ENCODE measurements around the gene RHOA. TPM values are rescaled to one million over a fixed set of nuclear protein-coding genes. Genes with fewer than 3 reads are reported as not detected.

Gene RHOA
- 100 to 1,000 TPM; 438 to 449 TPM for total RNA-seq

DNA sequence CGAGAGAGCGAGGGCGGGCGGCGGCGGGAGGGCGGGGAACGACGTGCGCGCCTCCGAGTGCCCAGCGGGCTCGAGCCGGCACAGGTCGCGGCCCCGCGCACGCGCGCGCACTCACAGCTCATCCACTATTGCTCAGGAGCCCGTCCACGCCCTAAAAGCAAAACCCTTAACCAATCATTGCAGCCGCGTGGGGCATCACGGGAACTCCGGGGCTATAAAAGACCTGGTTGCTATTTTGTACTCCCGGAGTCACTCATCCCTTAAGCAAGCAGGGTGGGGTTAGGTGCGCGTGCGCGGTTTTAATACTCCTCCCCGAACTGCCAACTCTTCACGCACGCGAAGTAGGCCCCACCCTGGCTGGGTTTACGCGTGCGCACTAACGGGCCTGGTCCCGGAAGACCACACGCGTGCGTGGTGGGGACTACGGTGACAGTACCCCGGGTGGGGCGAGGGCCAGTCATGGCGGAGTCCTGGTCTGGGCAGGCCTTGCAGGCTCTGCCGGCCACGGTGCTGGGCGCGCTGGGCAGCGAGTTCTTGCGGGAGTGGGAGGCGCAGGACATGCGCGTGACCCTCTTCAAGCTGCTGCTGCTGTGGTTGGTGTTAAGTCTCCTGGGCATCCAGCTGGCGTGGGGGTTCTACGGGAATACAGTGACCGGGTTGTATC is at the start of gene RHOA, which contains the start of gene TCTA:
Gene RHOA, minus strand, starts transcription at position 9 of the 664 bp plus-strand sequence. CDS start 36,387 bp downstream, outside the sequence.
Gene TCTA, plus strand, starts transcription at position 456 of the 664 bp plus-strand sequence. Its CDS starts 4 bp downstream, at position 460.
- intact Hi-C loops (cut with DNase I, micrococcal nuclease), result loop anchor here (1.0 to 5.0 kb wide), 17 partner anchors 17 to 880 kb away; partner anchors contain the start of genes DAG1 (in 2 of the 2), GPX1 (in 2 of the 2), NICN1 (in 2 of the 2) and USP4 (in 2 of the 2)
- Mint-ChIP-seq H3K4me1 (peaks cover 63% of the 10 kb centered on the region), H3K27me3 (no peaks in the 10 kb centered on the region), H3K9me3 (ENCODE audit: low read depth) (no peaks in the 10 kb centered on the region), H3K36me3 (ENCODE audit: low read depth) (peaks cover 50% of the 10 kb centered on the region), H3K27ac (peak within 1 kb of the TSS; percentile 97), H3K4me3 (peak within 1 kb of the TSS; percentile 97)
- ATAC-seq (peak; percentile 88), DNase-seq (peak; percentile 99)
- ChIA-PET POLR2A (interaction anchor here (0.6 to 3.3 kb wide), 16 partner anchors 8 to 405 kb away, joined by 3 to 19 read pairs (median 6); partner anchors contain the start of genes DAG1, NICN1, QRICH1 and USP4), CTCF (interaction anchor here (0.6 to 1.3 kb wide), 5 partner anchors 9 to 72 kb away, joined by 3 to 7 read pairs (median 4); partner anchors contain the start of gene USP4)

DNA sequence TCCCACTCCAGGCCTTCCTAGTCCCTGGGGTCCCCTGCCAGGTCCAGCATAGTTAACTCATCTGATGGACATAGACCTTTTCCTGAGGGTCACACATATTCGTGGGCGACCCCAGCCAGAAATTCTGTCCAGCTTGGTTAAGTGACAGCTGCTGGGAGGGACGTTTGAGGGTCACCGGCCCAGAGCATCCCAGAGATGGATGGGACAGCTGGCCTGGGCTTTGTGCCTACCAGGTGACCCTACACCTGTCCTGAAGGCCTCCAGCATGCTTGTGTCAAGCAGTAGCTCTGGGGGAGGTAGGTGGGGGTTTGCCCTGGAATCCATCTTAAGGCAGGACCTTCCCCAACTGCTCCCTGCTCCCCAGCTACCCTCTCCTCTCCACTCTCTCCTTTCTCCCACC is 49.2 kb upstream of the RHOA start:
- no peak for ATAC-seq

DNA sequence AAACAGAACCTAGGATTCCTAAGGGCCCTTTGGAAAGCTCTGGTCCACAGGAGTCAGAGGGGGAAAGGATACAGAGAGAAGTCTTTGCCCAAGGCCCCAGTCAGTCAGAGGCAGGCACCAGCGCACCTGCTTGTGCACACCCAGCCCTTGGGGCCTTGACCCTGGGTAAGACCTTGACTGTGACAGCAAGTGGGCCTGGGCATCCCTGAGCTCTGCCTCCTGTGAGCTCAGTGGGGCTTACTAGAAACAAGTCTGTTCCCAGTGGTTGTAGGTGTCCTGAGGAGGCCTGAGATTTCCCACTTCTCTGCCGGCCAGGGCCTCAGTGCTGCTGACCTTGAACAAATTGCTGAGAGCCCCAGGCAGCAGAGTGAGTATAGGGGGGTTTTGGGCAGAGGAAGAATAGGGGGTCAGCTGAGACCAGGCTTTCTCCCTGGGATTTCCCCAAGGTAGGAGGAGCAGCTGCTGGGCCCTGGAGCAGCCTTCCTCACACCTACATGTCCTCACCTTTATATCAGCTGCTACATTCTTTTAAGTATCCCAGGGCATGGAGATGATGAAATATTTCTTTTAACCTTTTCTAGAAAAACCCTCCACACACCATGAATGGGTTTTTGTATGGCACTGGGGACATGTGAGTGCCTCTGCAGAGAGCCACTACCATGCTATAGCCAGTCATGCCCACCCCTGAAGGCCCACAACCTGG is 48.6 kb upstream of the RHOA start:
- ATAC-seq (no peak), DNase-seq (no peak)
- Mint-ChIP-seq H3K9me3 (ENCODE audit: low read depth) (no peaks in the 10 kb centered on the region), H3K27ac (no peak overlapping the region), H3K4me1 (no peaks in the 10 kb centered on the region), H3K4me3 (no peak overlapping the region), H3K27me3 (no peaks in the 10 kb centered on the region), H3K36me3 (ENCODE audit: low read depth) (no peaks in the 10 kb centered on the region)
- POLR2A ChIA-PET, result no interaction called here
- CTCF ChIA-PET, result interaction anchor here (0.6 kb wide), 1 partner anchor 291 kb away, joined by 3 read pairs; no protein-coding TSS in a partner anchor
- intact Hi-C loops (cut with DNase I, micrococcal nuclease), result no loop called here

More for the DNA sequence above, 49.2 kb upstream of the RHOA start:
- POLR2A ChIA-PET, result no interaction called here
- DNase-seq, result no peak
- Mint-ChIP-seq H3K36me3 (ENCODE audit: low read depth) (no peaks in the 10 kb centered on the region), H3K4me3 (no peak overlapping the region), H3K9me3 (ENCODE audit: low read depth) (no peaks in the 10 kb centered on the region), H3K27ac (no peak overlapping the region), H3K4me1 (no peaks in the 10 kb centered on the region), H3K27me3 (no peaks in the 10 kb centered on the region)
- intact Hi-C loops (cut with DNase I, micrococcal nuclease), result no loop called here
- CTCF ChIA-PET, result no interaction called here

DNA sequence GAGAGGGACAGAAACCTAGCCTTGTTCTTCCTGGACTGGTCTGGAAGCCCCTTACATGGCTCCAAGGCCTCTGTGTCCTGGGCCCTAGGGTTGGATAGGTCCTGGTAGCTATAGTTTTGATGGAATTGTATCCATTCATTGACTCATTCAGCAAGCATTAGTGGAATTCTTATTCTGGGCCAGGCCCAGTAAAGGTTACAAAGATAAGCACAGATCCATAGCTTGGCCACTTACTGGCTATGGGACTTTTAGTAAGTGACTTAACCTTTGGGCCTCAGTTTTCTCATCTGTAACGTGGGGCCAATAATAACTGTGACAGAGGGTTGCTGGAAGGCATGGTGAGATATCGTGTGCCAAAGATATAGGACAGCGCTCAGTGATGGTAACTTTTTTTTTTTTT is 44.7 kb upstream of the RHOA start:
- DNase-seq (no peak), ATAC-seq (no peak)
- Mint-ChIP-seq H3K9me3 (ENCODE audit: low read depth) (no peaks in the 10 kb centered on the region), H3K36me3 (ENCODE audit: low read depth) (no peaks in the 10 kb centered on the region), H3K4me1 (no peaks in the 10 kb centered on the region), H3K27me3 (no peaks in the 10 kb centered on the region), H3K27ac (no peak overlapping the region), H3K4me3 (no peak overlapping the region)
- intact Hi-C loops (cut with DNase I, micrococcal nuclease), result no loop called here
- POLR2A ChIA-PET, result no interaction called here
- CTCF ChIA-PET, result no interaction called here

DNA sequence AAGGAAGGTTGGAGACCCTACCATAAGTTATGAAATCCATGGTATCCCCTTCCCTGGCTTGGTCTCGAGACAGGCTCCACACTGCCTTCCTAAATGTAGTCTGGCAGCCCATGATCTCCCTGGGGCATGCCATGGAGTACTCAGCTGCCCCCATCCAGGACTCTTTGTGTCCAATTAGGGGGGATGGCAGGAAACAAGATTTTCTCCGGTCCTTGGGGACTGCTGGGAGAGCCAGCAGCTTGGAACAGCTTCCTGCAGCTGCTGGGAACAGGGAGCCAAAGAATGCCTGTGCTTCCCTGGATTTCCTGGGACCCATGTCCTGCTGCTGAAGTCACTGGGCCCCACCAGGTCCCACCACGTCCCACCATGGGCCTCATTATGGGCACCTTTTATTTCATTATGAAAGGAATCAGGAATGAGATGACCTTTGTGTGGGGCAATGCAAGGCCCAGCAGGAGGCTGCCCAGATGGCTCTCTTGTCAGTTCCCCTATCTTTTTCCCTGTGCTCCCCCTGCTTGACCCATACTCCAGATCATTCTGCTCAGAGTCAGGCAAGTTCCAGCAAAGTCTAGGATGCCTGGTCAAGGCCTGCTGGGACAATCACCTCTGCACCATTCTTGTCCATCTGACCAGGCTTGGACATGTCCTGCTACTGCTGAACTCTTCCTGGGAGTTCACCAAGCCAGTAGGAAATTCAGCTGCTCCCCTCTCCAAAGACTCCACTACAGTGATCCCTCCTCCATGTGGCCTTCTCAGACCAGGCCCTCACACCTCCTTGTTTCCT is 43.3 kb upstream of the RHOA start:
- no peak for ATAC-seq
- DNase-seq, result no peak
- intact Hi-C loops (cut with DNase I, micrococcal nuclease), result no loop called here
- H3K36me3 Mint-ChIP-seq (ENCODE audit: low read depth), result no peaks in the 10 kb centered on the region
- no peaks in the 10 kb centered on the region for H3K9me3 Mint-ChIP-seq (ENCODE audit: low read depth)
- CTCF ChIA-PET, result interaction anchor here (0.7 to 1.7 kb wide), 4 partner anchors 17 to 115 kb away, joined by 3 to 4 read pairs (median 3); partner anchors contain the start of gene USP4
- no peaks in the 10 kb centered on the region for H3K4me1 Mint-ChIP-seq
- H3K27me3 Mint-ChIP-seq, result no peaks in the 10 kb centered on the region
- POLR2A ChIA-PET, result no interaction called here
- no peak overlapping the region for H3K27ac Mint-ChIP-seq
- no peak overlapping the region for H3K4me3 Mint-ChIP-seq

DNA sequence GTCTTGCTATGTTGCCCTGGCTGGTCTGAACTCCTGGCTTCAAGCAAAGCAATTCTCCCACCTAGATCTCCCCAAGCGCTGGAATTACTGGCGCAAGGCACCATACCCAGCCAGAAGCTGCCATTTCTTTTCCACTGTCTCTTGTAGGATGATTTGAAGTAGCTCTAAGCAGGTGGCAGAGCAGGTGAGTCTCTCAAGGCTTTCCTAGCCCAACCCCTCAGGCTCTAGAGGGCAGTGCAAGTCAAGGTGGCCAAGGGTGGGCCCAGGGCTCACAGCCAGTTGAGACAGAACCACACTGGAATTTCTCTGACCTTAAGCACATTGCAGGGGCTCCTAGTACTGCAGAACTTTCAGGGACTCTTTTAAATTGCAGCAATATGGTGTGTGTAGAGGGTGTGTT is 42.7 kb upstream of the RHOA start:
- ChIA-PET CTCF (interaction anchor here (0.7 to 1.7 kb wide), 5 partner anchors 9 to 114 kb away, joined by 3 to 4 read pairs (median 3); partner anchors contain the start of gene USP4), POLR2A (no interaction called here)
- Mint-ChIP-seq H3K27ac (no peak overlapping the region), H3K27me3 (no peaks in the 10 kb centered on the region), H3K4me1 (no peaks in the 10 kb centered on the region), H3K4me3 (no peak overlapping the region), H3K9me3 (ENCODE audit: low read depth) (no peaks in the 10 kb centered on the region), H3K36me3 (ENCODE audit: low read depth) (no peaks in the 10 kb centered on the region)
- ATAC-seq, result no peak
- no peak for DNase-seq
- intact Hi-C loops (cut with DNase I, micrococcal nuclease), result no loop called here

DNA sequence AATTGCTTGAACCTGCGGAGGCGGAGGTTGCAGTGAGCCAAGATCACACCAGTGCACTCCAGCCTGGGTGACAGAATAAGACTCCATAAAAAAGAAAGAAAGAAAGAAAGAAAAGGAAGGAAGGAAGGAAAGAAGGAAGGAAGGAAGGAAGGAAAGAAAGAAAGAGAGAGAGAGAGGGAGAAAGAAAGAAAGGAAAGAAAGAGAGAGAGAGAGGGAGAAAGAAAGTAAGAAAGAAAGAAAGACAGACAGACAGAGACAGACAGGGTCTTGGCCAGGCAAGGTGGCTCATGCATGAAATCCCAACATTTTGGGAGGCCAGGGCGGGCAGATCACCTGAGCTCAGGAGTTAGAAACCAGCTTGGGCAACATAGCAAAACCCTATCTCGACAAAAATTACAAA is 41.8 kb upstream of the RHOA start:
- no peak overlapping the region for H3K4me3 Mint-ChIP-seq
- DNase-seq (no peak), ATAC-seq (no peak)
- H3K9me3 Mint-ChIP-seq (ENCODE audit: low read depth), result no peaks in the 10 kb centered on the region
- H3K4me1 Mint-ChIP-seq, result peaks cover 6% of the 10 kb centered on the region
- no peak overlapping the region for H3K27ac Mint-ChIP-seq
- intact Hi-C loops (cut with DNase I, micrococcal nuclease), result no loop called here
- ChIA-PET CTCF (interaction anchor here (1.3 to 1.7 kb wide), 2 partner anchors 10 to 113 kb away, joined by 3 to 4 read pairs; partner anchors contain the start of gene USP4), POLR2A (no interaction called here)
- H3K27me3 Mint-ChIP-seq, result no peaks in the 10 kb centered on the region
- H3K36me3 Mint-ChIP-seq (ENCODE audit: low read depth), result no peaks in the 10 kb centered on the region

DNA sequence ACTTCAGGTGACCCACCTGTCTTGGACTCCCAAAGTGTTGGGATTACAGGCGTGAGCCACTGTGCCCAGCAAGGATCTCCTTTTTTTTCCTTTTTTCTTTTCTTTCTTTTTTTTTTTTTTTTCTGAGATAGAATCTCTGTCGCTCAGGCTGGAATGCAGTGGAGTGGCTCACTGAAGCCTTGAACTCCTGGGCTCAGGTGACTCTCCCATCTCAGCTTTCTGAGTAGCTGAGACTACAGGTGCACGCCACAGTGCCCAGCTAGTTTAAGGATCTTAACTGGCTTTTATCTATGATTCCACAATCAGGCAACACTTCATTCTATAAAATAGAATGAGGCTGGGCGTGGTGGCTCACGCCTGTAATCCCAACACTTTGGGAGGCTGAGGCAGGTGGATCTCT is 33.6 kb upstream of the RHOA start:
- DNase-seq, result no peak
- ChIA-PET CTCF (no interaction called here), POLR2A (no interaction called here)
- ATAC-seq, result no peak
- intact Hi-C loops (cut with DNase I, micrococcal nuclease), result no loop called here
- Mint-ChIP-seq H3K9me3 (ENCODE audit: low read depth) (no peaks in the 10 kb centered on the region), H3K36me3 (ENCODE audit: low read depth) (no peaks in the 10 kb centered on the region), H3K27me3 (no peaks in the 10 kb centered on the region), H3K4me1 (peaks cover 16% of the 10 kb centered on the region), H3K27ac (no peak overlapping the region), H3K4me3 (no peak overlapping the region)

DNA sequence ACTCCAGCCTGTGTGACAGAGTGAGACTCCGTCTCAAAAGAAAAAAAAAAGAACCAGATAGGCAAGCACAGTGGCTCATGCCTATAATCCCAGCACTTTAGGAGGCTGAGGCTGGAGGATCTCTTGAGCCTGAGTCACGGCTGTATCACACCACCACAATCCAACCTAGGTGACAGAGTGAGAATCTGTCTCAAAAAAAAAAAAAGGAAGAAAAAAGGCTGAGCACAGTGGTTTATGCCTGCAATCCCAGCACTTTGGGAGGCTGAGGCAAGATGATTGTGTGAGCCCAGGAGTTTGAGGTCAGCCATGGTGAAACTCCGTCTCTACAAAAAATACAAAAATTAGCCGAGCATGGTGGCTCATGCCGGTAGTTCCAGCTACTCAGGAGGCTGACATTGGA is 23.0 kb upstream of the RHOA start:
- ChIA-PET CTCF (no interaction called here), POLR2A (no interaction called here)
- H3K36me3 Mint-ChIP-seq (ENCODE audit: low read depth), result no peaks in the 10 kb centered on the region
- H3K4me1 Mint-ChIP-seq, result peaks cover under 1% of the 10 kb centered on the region
- no peak for DNase-seq
- no peak overlapping the region for H3K4me3 Mint-ChIP-seq
- H3K27ac Mint-ChIP-seq, result no peak overlapping the region
- ATAC-seq, result no peak
- intact Hi-C loops (cut with DNase I, micrococcal nuclease), result no loop called here
- no peaks in the 10 kb centered on the region for H3K9me3 Mint-ChIP-seq (ENCODE audit: low read depth)
- H3K27me3 Mint-ChIP-seq, result no peaks in the 10 kb centered on the region

DNA sequence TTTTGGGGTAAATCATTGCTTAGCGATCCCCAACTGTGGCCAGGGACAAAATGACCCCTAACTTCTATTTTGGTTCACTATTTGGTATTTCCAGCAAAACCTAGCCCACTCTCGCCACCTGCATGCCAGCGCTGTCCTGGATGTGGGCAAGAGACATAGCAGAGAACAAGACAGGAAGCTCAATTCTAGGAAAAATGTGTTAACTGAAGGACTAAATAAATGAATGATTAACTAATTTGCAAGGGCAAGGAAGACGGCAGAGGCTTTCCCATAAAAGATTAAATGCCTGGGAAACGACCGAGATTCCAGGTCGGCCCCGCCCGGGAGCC is 16.9 kb upstream of the RHOA start:
- DNase-seq, result no peak

DNA sequence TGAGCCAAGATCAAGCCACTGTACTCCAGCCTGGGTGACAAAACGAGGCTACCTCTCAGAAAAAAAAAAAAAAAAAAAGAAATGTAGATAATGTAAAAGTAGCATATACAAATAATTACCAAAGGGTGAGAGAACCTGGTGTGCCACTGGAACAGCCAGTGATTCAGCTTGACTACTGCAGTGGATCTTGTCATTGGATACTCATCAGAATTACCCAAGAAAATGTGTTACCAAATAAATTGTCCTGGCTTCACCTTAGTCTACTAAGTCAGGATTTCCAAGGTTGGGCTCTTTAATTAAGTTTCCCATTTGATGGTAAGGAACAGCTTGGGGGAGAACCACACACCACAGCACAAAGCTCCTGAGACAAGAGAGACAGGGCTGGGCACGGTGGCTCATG is 15.8 kb upstream of the RHOA start:
- ChIA-PET CTCF (interaction anchor here (1.0 to 2.1 kb wide), 2 partner anchors 22 to 88 kb away, joined by 3 to 6 read pairs; partner anchors contain the start of gene USP4), POLR2A (no interaction called here)
- intact Hi-C loops (cut with DNase I, micrococcal nuclease), result loop anchor here (5.0 to 10.0 kb wide), 2 partner anchors 403 to 1340 kb away; partner anchors contain the start of genes IMPDH2 (in 1 of the 2) and NDUFAF3 (in 1 of the 2)

More for the DNA sequence above, 16.9 kb upstream of the RHOA start:
- no peaks in the 10 kb centered on the region for H3K36me3 Mint-ChIP-seq (ENCODE audit: low read depth)
- H3K27me3 Mint-ChIP-seq, result no peaks in the 10 kb centered on the region
- ATAC-seq, result peak; percentile 2
- H3K27ac Mint-ChIP-seq, result peak overlapping the region; percentile 93
- H3K4me3 Mint-ChIP-seq, result peak overlapping the region; percentile 84
- H3K9me3 Mint-ChIP-seq (ENCODE audit: low read depth), result no peaks in the 10 kb centered on the region
- POLR2A ChIA-PET, result interaction anchor here (0.6 to 1.6 kb wide), 8 partner anchors 13 to 335 kb away, joined by 3 to 8 read pairs (median 5); partner anchors contain the start of genes QRICH1, RHOA, TCTA and USP4
- peaks cover 16% of the 10 kb centered on the region for H3K4me1 Mint-ChIP-seq
- CTCF ChIA-PET, result interaction anchor here (0.6 to 2.1 kb wide), 7 partner anchors 7 to 1124 kb away, joined by 3 to 11 read pairs (median 5); partner anchors contain the start of gene USP4
- intact Hi-C loops (cut with DNase I, micrococcal nuclease), result loop anchor here (1.0 to 10.0 kb wide), 9 partner anchors 16 to 1341 kb away; partner anchors contain the start of genes TCTA (in 2 of the 2), USP4 (in 2 of the 2), APEH (in 1 of the 2) and BSN (in 1 of the 2)

More for the DNA sequence above, 15.8 kb upstream of the RHOA start:
- no peak for ATAC-seq
- H3K4me1 Mint-ChIP-seq, result peaks cover 16% of the 10 kb centered on the region
- H3K36me3 Mint-ChIP-seq (ENCODE audit: low read depth), result no peaks in the 10 kb centered on the region
- no peak for DNase-seq
- H3K27ac Mint-ChIP-seq, result peak overlapping the region; percentile 8
- no peaks in the 10 kb centered on the region for H3K9me3 Mint-ChIP-seq (ENCODE audit: low read depth)
- peak overlapping the region; percentile 84 for H3K4me3 Mint-ChIP-seq
- H3K27me3 Mint-ChIP-seq, result no peaks in the 10 kb centered on the region
